Epithelial cell of esophagus (primary cell): ENCODE data around the gene RHOT1.

Experiments
- DNase-seq: peaks from one replicate; pipeline ENCODE4 v3.0.0; 2010; ENCODE audit warnings: low read depth
- H3K4me3 ChIP-seq: 2 replicates; pipeline ENCODE4 v1.5.1; 2011; ENCODE audit warnings: mild to moderate bottlenecking, low read length, control low read depth
- CTCF ChIP-seq: IDR thresholded peaks from 2 replicates; pipeline ENCODE4 v1.5.1; 2011; ENCODE audit warnings: low read depth, mild to moderate bottlenecking, low read length, control low read depth, inconsistent platforms; ENCODE audit not compliant: insufficient read depth; ENCODE audit errors: missing control alignments

The RHOT1 gene

GRCh38 chr17:32269377-32269776, 127.1 kb downstream of the RHOT1 start:
- H3K4me3 ChIP-seq = no peak overlapping the region
- TF ChIP-seq CTCF = no peak
- DNase-seq = no peak

GRCh38 chr17:32271844-32272243, 129.5 kb downstream of the RHOT1 start:
- no peak for DNase-seq
- no peak overlapping the region for H3K4me3 ChIP-seq
- TF ChIP-seq CTCF = no peak

- DNase-seq = no peak
- no peak overlapping the region for H3K4me3 ChIP-seq
- no peak for TF ChIP-seq CTCF
Observed at GRCh38 chr17:32274101-32274500, 131.8 kb downstream of the RHOT1 start.

GRCh38 chr17:32274643-32275042, 132.3 kb downstream of the RHOT1 start:
- TF ChIP-seq CTCF = no peak
- no peak overlapping the region for H3K4me3 ChIP-seq
- DNase-seq = no peak
